VCaP (cell line): ENCODE data around the gene CAPN7.

Experiments used
- H3K27ac ChIP-seq: fragments of 450-650 bp; 2 replicates; pipeline ENCODE4 v1.5.1; 2017
- TF ChIP-seq, protein P1 (sequence below): fragments of 450-650 bp; conservative IDR thresholded peaks from 2 replicates; pipeline ENCODE4 v1.5.1; 2017; ENCODE audit warnings: mild to moderate bottlenecking, moderate library complexity

CAPN7 gene

DNA sequence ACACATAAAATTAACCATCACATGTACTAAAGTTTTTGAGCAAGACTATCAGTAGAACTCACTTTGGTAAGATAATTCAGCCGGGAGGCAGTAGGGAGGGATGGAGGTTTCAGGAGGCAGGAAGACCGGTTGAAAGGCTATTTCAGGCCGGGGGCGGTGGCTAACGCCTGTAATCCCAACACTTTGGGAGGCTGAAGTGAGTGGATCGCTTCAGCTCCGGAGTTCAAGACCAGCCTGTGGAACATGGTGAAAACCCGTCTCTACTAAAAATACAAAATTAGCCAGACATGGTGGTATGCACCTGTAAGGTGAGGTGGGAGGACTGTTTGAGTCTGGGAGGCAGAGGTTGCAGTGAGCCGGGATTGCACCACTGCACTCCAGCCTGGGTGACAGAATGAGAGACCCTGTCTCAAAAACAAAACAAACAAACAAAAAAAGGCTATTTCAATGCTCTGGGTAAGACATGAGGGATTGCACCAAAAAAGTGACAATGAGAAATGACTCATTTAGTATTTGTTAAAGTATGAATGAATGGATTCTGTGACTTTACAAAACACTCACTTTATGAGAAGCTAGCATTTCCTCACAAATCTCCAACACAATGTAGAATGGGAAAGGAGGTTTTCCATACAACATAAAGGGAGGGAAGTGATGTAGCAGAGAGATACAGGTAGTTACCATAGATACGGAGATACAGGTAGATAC, 82.4 kb downstream of the CAPN7 start:
- no peak overlapping the region for H3K27ac ChIP-seq
- TF ChIP-seq, protein P1, sequence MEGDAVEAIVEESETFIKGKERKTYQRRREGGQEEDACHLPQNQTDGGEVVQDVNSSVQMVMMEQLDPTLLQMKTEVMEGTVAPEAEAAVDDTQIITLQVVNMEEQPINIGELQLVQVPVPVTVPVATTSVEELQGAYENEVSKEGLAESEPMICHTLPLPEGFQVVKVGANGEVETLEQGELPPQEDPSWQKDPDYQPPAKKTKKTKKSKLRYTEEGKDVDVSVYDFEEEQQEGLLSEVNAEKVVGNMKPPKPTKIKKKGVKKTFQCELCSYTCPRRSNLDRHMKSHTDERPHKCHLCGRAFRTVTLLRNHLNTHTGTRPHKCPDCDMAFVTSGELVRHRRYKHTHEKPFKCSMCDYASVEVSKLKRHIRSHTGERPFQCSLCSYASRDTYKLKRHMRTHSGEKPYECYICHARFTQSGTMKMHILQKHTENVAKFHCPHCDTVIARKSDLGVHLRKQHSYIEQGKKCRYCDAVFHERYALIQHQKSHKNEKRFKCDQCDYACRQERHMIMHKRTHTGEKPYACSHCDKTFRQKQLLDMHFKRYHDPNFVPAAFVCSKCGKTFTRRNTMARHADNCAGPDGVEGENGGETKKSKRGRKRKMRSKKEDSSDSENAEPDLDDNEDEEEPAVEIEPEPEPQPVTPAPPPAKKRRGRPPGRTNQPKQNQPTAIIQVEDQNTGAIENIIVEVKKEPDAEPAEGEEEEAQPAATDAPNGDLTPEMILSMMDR, result no peak

DNA sequence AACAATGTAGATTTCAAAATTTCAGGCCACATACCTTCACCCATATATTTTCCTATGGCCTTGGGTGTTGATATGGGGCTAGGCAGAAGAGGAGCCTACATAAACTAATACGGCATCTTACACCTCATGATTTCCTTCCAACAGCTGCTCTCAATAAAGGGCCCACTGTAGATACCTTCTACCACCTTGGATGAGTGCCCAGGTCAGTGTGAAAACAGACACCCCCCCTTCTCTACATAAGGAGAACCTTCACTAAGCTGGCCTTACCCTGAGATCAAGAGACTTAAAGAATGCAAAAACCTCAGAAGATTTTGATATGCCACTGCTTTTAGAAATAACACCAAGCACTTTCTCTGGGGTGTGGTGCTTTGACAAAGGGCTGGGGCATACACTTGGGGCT, 83.6 kb downstream of the CAPN7 start:
- no peak overlapping the region for H3K27ac ChIP-seq
- TF ChIP-seq, protein P1, result no peak

DNA sequence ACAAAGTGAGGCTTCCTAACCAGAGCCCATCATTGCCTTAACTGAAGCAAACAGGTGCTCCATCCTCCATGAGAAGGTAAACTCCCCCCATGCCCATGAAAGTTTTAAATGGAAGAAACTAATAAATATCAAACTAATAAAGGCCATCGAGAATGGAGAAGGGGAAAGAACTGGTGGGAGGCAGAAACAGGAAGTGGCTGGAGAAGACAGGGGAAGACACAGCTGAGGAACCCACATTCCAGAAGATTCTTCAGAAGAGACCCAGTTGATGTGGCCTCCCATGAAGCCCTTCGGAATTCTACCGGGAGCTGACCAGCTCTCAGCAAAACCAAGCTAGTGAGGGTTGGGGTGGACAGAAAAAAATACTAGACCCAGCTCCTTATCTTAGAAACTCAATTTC, 84.7 kb downstream of the CAPN7 start:
- H3K27ac ChIP-seq, result no peak overlapping the region
- TF ChIP-seq, protein P1, result no peak

DNA sequence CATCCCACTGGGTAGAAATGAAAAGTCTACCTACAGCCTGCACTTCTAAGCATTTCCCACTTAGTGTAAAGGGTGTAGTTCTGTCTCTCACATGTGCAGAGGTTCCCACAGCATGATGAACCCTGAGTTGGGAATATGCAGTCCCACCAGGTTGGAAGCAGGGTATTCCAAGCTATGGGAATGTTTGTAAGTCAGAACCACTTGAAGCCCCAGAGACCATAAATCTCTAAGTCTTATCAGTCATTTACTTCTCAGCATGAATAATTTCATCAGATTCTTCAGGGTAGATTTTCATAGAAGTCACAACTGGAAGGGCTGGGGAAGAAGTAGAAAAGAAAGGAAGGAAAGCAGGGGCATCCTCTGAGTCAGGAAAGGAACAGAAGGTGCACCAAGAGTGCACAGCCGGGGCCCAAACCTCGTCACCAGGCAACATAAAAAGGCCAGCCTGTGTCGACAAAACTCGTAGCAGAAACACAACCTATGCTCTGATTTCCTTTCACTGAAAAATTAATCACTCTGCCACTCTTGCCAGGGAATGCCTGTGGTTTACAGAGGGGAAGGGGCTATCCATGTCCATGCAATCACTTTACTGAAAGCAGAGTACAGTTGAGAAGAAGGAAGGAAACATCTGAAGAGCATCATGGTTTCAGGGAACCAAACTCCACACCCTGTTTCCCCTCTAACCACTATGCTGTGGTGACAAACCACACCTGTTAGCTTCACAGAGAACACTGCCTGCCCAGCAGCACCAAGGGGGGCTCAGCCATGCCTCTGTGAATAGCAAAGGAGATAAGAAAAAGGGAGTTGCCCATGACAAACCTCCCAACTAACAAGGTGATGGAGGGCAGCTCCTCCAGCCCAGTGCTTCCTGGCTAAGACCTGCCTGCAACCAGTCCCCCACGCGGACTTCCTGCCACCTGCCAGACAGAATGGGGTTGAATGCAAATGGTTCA, 85.8 kb downstream of the CAPN7 start:
- no peak overlapping the region for H3K27ac ChIP-seq
- TF ChIP-seq, protein P1, result no peak

DNA sequence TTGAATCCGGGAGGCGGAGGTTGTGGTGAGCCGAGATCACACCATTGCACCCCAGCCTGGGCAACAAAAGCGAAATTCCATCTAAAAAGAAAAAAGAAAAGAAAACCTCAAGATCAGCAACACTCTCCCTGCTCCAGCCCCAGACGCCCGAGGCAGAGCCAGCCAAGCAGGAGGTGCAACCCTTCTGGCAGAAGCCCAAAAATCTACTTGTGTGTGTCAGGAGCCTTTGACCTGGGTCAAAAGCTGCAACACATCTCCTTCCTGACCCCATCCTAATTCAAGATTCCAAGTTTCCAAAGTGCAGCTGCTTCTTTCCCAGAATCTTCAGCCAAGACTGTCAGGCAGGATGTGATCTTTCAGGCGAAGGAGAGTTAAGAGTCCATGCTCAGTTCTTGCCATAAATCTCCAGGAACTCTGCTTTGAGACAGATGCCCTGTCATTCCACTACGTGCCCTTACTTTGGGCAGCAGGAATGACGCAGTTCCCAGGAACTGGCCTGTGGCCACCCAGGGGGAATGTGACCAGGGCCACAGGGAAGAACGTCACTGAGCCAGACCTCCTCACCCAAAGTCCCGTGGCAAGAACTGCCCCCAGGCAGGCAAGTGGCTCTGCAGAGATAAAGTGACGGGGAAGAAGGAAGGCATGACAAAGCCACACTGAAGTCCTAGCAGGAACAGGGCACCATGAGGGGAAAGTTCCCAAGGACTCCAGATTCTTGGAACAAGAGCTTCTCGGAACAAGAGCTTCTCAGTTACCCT, 86.9 kb downstream of the CAPN7 start:
- TF ChIP-seq, protein P1, result no peak

DNA sequence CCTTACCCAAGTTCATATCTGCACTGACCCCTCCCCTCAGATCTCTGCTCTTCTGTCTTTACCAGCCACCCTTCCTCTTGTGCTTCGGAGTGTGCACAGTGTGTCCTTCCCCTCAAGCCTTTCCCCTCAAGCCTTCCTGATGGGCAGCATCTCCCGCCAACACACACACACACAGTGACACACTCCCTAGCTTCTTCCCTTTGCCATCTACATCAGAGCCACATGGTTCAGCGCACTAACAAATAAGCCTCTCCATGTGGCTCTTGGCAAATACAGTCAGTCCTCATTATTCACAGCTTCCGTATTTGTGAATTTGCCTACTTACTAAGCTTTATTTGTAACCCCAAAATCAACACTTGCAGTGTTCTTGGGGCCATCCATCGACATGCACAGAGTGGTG, 88.9 kb downstream of the CAPN7 start:
- no peak overlapping the region for H3K27ac ChIP-seq
- TF ChIP-seq, protein P1, result no peak

More for the DNA sequence above, 86.9 kb downstream of the CAPN7 start:
- H3K27ac ChIP-seq, result no peak overlapping the region

DNA sequence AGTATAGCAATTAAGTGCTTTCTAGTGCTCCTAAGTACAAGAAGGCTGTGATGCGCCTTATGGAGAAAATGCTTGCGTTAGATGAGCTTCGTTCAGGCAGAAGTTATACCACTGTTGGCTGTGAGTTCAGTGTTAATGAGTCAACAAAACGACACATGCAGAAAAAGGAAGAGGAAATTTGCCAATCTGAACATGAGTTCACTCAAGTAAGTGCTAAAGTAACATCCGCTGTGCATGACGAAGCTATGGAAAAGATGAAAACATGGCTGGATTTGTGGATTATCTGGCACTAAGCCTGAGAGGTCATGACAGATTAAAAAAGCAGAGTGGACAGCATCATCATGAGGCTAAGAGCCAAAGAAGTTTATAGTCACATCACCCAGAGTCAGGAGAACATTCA, 89.5 kb downstream of the CAPN7 start:
- TF ChIP-seq, protein P1, result no peak

More for the DNA sequence above, 89.5 kb downstream of the CAPN7 start:
- H3K27ac ChIP-seq, result no peak overlapping the region
